CD4-positive, alpha-beta T cell treated with Interleukin-2 at 100 ng/mL for 4 hours (primary cell): ENCODE results near the gene HSD17B14.
A peak's percentile ranks its signal among the peaks of the same experiment; 100 is the strongest.
"Not testable (repeated sequence)": the region's sequence is repeated elsewhere in the genome, so short reads cannot be mapped to it uniquely, and the experiment has no call there.

Source experiments
- DNase-seq: peaks from one replicate; pipeline ENCODE4 v3.0.0-alpha.2; 2020; ENCODE audit warnings: low spot score

The HSD17B14 gene

DNA sequence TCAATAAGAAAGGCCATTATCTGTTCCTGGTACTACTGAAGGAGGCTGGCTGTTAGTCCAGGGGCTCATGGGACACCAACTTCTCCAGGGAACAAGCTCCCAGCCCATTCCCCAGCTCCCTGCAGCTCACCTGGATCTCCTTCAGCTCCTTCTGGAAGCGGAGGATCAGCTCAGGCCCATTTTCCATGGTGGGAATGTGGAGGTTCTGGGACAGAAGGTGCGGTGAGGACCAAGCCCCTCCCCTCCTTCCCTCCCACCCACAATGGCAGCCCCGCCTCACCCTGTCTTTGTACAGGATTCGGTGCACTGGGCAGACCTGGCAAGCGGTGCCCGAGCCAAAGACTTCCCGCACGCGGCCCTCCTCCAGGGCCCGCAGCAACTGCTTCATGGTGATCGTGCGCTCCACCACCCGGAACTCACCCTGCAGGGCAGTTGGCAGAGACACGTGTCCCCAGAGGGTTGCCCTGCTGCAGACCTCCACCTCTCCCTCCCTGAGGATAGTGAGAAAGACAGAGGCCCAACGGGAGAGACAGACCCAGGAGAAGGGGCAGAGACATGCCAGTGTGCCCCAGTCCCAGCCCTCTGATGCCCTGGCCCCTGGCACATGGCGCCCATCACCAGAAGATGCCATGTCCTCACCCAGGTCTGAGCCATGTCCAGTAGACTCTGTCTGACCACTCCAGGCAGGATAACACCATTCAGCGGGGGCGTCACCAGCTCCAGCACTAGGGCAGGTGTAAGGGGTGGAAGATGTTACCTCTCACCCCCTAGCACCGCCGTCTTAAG lies 39.8 kb downstream of the HSD17B14 start:
- no peak for DNase-seq

DNA sequence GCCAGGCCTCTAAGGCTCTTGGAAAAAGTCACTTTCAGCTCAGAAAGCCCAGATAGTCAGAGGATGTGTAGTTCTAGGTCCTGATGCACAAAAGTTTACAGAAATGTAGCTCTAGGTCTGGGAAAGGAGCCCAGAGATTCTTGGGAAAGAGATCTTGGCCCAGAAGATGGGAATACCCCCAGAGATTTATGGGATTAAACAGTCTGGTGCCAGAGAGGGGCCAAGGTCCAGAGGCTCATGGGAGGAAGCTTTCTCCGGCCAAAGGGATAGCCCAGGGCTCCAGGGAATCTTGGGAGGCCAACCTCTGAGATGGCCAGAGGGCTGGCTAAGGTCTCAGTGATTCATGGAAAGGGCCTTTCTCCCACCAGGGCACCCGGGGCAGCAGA lies 40.6 kb downstream of the HSD17B14 start:
- DNase-seq = no peak

DNA sequence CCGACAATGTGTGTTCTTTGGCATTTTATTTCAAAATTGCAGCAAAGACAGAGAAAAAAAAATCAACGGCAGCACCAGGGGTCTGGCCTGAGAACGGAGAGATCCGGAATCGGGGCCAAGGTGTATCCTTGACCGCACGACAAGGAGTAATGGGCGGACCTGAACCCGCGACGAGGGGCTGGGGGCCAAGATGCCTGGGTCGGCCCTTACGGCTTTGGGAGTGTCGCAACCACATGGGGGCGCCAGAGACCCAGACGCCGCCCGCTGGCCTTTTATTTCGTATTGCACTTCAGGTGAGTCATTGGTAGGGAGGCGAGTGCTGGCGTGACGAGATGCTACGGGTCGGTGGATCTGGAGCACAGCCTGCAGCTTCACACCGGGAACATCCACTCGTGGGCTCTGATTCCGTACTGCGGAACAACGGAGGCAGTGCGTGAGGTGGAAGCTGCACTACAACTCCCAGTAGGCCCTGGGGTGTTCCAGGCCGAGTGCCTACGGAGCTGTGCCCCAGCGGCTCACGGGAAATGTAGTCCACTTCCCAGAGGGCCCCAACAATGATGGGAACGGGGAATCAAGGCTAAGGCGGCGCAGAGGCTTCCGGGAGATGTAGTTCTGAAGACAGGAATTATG lies 41.1 kb downstream of the HSD17B14 start:
- DNase-seq = peak; percentile 90

DNA sequence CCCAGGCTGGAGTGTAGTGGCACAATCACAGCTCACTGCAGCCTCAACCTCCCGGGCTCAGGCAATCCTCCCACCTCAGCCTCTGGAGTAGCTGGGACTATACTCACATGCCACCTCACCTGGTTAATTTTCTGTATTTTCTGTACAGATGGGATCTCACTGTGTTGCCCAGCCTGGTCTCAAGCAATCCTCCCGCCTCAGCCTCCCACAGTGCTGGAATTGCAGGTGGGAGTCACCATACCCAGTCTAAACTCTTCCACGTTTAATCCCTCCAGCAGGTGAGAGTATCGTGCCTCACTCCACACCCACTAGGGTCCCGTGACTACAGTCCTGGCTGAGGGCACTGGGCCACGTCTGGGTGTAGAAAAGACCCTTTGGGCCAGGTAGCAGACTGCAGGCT lies 42.0 kb downstream of the HSD17B14 start:
- DNase-seq = no peak

DNA sequence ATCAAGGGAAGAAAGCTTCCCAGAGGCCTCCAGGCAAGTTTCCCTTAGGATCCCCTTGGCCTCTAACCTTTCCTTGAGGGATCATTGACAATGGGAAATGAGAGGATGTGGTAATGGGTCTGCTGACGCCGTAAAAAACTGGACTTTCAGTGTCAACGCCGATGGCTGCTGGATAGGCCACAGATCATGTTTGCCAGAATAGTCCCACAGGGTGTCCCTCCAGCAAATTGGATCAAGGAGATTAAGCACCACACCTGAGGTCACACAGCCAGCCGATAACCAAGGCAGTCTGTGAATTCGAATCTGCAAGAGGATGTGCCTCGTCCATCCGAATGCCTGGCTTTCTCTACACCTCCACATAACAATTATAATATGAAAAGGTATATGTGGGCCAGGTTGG lies 43.0 kb downstream of the HSD17B14 start:
- no peak for DNase-seq

DNA sequence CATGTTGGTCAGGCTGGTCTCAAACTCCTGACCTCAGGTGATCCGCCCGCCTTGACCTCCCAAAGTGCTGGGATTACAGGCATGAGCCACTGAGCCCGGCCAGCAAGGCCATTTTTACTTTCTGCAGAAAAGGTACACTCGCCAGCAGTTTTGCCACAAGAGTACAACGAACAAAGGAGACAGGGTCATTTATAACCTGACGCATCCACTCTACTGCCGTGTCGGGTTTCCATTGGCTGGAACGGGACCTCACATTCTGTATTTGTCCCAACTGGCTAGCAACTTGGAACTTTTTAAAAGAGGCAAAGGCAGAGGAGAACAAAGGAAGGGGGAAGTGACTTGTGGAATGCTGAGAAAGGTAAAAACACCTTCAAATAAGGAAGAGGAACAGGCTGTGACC lies 49.0 kb downstream of the HSD17B14 start:
- not testable (repeated sequence) for DNase-seq

DNA sequence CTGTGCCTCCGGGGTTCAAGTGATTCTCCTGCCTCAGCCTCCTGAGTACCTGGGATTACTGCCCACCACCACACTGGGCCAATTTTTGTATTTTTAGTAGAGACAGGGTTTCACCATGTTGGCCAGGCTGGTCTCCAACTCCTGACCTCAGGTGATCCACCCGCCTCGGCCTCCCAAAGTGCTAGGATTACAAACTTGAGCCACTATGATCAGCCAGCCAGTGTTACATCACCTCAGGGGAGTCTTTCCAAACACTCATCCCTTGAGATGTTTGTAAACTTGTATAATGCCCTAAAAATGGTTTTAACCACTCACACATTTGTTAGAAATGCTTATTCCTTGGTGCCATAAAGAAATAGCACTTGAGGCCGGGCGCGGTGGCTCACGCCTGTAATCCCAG lies 49.9 kb downstream of the HSD17B14 start:
- not testable (repeated sequence) for DNase-seq

DNA sequence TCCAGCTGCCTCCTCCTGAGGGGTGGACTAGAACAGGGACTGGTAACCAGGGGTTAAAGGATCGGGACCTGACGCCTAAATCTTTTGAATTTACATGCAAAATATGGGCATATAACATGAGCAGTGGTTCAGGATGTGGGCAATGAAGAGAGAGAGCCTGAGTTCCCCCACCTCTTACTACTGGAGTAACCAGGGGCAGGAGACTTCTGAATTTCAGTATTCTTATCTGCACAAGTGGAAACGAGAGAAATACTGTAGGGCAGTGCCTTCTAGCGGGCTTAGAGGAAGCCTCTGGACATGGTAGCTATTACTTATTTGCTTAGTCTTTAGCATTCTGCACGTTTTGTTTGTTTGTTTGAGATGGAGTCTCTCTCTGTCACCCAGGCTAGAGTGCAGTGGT lies 51.8 kb downstream of the HSD17B14 start:
- DNase-seq = no peak

DNA sequence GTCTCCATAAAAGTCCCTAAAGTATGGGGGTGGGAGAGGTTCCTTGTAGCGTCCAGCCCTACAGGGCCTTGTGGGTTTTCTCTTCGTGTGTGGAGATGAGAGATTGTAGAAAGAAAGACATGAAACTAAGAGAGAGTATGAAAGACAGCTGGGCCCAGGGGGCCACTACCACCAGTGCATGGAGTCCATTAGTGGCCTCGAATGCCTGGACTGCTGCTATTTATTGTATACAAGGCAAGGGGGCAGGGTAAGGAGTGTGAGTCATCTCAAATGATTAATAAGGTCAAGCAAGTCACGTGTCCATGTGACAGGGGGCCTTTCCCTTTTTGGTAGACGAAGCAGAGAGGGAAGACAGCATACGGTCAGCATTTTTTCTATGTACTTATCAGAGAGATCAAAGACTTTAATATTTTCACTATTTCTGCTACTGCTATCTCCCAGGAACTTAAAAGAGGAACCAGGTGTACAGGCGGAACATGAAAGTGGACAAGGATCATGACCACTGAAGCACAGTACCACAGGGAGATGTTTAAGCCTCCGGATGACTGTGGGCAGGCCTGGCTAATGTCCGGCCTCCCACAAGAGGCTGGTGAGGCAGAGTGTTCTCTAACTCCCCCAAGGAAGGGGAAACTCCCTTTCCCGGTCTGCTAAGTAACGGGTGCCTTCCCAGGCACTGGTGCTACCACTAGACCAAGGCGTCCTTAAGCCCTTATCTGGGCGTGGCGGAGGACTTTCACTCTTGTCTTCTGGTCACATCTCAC lies 55.5 kb downstream of the HSD17B14 start:
- peak; percentile 6 for DNase-seq

DNA sequence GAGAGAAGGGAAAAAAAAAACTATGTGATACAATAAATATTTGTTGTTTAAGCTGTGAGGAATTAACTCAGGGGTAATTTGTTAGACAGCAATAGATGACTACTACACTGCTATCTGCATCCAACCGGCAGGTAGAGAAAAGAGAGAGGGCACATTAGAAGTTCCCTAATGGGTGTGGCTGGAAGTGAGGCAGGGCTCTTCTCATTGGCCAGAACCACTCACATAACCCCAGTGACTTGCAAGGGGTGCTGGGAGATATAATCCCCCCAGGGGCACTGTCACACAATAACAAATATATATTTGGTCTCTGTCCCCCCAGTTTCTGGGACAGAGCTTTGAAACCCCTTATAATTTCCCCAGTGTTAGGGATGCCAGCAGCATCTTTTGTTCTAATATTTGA lies 56.7 kb downstream of the HSD17B14 start:
- no peak for DNase-seq

DNA sequence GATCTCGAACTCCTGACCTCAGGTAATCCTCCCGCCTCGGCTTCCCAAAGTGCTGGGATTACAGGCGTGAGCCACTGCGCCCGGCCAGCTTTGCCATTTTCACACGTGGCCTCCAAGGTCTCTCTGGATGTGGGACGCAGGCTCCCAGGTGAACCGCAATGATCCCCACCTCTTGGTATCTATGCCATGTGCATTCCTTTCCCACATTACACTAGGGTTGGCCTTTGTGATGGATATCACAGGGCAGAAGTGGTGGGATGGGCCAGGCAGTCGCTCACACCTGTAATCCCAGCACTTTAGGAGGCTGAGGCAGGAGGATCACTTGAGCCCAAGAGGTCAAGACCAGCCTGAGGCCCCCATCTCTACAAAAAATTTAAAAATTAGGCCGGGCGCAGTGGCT lies 58.6 kb downstream of the HSD17B14 start:
- DNase-seq = no peak

DNA sequence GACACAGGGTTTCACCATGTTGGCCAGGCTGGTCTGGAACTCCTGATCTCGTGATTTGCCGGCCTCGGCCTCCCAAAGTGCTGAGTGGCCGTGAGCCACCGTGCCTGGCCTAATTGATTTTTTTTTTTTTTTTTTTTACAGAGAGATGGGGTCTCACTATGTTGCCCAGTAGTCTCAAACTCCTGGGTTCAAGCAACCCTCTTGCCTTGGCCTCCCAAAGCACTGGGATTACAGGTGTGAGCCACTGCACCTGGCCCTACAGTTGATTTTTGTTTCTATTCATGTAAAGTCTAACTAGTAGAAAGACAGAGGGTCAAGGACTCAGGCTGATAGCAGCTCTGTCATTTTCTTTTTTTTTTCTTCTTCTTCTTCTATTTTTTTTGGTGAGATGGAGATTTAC lies 59.2 kb downstream of the HSD17B14 start:
- no peak for DNase-seq

DNA sequence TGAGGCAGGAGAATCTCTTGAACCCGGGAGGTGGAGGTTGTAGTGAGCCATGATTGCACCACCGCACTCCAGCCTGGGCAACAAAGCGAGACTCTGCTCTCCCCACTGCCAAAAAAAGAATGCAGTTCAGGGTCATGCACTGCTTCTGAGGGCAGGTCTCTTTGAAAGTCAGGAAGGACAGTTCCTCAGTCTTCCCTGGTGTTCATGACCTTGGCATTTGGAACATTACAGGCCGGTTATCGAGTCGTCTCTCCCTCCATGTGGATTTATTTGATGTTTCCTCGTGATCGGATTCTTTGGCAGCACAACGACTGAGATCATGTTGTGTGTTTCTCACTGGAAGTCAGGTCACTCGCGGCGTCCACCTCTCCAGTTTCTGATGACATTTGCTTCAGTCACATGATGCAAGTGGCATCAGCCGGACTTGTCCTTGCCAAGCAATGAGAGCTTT lies 63.8 kb downstream of the HSD17B14 start:
- DNase-seq = no peak

DNA sequence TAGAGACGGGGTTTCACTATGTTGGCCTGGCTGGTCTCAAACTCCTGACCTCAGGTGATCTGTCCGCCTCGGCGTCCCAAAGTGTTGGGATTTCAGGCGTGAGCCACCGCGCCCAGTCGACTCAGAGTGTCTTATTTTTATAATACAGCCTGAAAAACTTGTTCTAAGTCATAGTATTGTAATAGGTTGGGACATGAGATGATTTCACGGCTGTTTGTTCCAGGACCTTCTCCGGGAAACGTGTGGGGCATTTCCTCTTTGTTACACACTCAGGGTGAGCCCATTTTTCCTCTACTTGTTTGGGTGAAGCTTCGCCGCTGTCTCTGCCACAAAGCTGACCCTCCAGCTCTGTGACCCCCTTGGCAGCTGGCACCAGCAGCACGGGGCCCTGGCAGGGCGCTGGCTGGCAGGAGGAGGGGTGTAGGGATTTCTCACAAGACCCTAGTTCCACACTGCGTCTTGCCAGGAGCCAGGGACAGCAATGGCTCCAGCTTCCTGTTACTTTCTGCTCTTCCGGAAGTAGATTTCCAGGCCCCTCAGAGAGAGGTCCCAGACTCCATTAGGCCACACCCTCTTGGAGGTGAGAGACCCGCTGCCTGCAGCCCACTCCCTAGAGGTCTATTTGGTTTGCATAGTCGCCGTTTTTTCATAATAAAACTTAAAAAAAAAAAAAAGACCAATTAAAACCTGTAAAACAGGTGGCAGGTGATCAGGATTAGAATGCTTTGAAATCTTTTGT lies 65.4 kb downstream of the HSD17B14 start:
- no peak for DNase-seq

DNA sequence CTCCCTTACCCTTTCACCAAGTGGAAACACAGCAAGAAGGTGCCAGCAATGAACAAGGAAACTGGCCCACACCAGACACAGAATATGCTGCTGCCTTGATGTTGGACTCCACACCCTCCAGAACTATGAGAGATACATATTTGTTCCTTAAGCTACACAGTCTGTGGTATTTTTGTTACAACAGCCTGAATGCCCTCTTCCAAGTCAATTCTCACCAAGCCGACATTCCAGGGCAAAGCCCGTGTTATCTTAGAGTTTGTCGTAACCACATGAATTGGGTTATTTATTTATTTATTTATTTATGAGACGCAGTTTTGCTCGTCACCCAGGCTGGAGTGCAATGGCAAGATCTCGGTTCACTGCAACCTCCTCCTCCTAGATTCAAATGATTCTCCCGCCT lies 66.0 kb downstream of the HSD17B14 start:
- DNase-seq = no peak

DNA sequence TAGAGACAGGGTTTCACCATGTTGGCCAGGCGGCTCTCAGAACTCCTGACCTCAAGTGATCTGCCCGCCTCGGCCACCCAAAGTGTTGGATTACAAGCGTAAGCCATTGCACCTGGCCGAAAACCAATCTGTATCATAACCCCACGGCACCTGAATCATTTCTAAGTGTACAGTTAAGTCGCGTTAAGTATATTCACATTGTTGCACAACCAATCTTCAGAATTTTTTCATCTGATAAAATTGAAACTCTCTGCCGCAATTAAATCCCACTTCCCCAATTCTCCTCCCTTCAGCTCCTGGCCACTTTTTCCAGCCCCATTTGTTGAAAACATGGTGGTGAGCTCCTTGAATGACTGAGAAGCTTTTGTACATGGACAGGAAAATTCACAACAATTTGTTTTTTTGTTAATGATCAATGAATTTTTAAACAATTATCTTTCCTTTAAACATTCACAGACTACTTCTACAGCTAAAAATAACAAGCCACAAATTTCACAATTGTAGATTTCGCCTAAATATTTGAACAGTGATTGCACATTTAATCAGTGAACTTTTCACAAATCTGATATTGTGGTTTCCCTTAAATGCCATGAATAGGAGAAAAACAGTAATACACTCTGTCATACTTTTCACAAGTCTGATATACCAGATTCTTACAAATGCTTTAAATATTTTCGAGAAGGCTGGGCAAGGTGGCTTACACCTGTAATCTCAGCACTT lies 67.1 kb downstream of the HSD17B14 start:
- DNase-seq = no peak

DNA sequence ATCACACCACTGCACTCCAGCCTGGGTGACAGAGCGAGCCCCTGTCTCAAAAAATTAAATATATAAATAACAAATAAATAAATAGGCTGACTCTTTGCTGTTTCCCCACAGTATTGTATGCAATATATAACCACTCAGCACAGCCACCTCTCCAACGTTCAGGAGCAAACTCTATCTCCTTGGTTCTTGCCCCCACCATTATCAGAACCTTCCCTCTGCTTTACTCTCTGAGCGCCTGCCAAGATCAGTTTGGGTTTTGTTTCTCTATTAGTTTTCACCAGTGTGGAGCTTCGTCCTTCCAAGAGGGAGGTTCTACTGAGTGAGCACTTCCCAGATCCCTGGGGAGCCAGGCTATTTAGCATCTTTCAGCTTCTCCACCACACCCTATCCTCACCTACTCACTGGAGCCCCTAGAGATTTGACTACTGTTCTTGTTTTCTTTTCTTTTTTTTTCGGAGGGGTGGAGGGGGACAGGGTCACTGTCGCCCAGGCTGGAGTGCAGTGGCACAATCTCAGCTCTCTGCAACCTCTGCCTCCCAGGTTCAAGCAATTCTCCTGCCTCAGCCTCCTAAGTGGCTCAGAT lies 68.0 kb downstream of the HSD17B14 start:
- not testable (repeated sequence) for DNase-seq

DNA sequence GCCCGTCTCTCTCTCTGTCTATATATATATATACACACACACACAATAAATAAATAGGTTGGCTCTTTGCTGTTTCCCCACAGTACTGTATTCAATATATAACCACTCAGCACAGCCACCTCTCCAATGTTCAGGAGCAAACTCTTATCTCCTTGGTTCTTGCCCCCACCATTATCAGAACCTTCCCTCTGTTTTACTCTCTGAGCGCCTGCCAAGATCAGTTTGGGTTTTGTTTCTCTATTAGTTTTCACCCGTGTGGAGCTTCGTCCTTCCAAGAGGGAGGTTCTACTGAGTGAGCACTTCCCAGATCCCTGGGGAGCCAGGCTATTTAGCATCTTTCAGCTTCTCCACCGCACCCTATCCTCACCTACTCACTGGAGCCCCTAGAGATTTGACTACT lies 70.5 kb downstream of the HSD17B14 start:
- DNase-seq = not testable (repeated sequence)
